Endothelial cell of umbilical vein (primary cell): ENCODE data around the gene UPB1. TPM values are rescaled to one million over a fixed set of nuclear protein-coding genes. Genes with fewer than 3 reads are reported as not detected.

ENCODE experiments used
- BruUV-seq: library from RNA; stranded (reverse); fragments of 400-500 nt; replicated peaks from 2 replicates; lab custom pipeline; 2021; lab: Mats Ljungman, UMichigan
- CTCF ChIA-PET: fragments of 300-600, 350-600 bp; sonication (Branson Sonifier 250); formaldehyde crosslinking; loops from one replicate; lab custom pipeline; 2021; ENCODE audit warnings: antibody characterized with exemption, inconsistent platforms; lab: Charles Lee
- POLR2A ChIA-PET: fragments of 300-600, 350-600 bp; sonication (Branson Sonifier 250); formaldehyde crosslinking; loops from one replicate; lab custom pipeline; 2021; ENCODE audit warnings: antibody characterized with exemption, inconsistent platforms; lab: Charles Lee
- DNase-seq: peaks from one replicate; pipeline ENCODE4 v3.0.0-alpha.2; 2011; ENCODE audit warnings: low read depth, low spot score
- FAIRE-seq: peaks from 2 replicates; lab custom pipeline; 2011; peaks lifted over from hg19 to GRCh38; lab: Jason Lieb, UNC
- H2AFZ ChIP-seq: 2 replicates; pipeline ENCODE4 v1.6.0; 2012; ENCODE audit warnings: low read depth, low read length, control low read depth, inconsistent platforms
- H3K27ac ChIP-seq: 2 replicates; pipeline ENCODE4 v1.5.1; 2011; ENCODE audit warnings: low read depth, mild to moderate bottlenecking, control low read depth, low read length, moderate library complexity; ENCODE audit not compliant: insufficient read depth
- H3K27me3 ChIP-seq, 2 experiments: 2 replicates each; pipeline versions ENCODE4 v1.6.0 to v1.6.1; 2011; ENCODE audit warnings: low read length in 2 of 2, mixed read lengths in 1 of 2; ENCODE audit not compliant: control insufficient read depth in 2 of 2, insufficient read depth in 2 of 2
- H3K36me3 ChIP-seq, 2 experiments: 2 replicates in 1 of 2; 3 replicates in 1 of 2; pipeline ENCODE4 v1.5.1; 2011; ENCODE audit warnings: low read length in 2 of 2, mild to moderate bottlenecking in 1 of 2, moderate library complexity in 1 of 2; ENCODE audit not compliant: control insufficient read depth in 2 of 2, insufficient read depth in 2 of 2; ENCODE audit errors: extremely low read depth in 1 of 2
- H3K4me1 ChIP-seq: 3 replicates; pipeline ENCODE4 v1.5.1; 2011; ENCODE audit warnings: mild to moderate bottlenecking, low read length; ENCODE audit not compliant: control insufficient read depth, insufficient read depth; ENCODE audit errors: extremely low read depth
- H3K4me2 ChIP-seq: 2 replicates; pipeline ENCODE4 v1.6.1; 2011; ENCODE audit warnings: low read length, control low read depth, mixed read lengths; ENCODE audit not compliant: insufficient read depth
- H3K4me3 ChIP-seq, 3 experiments: fragments of 200-600 bp in 1 of 3; sonication (generic), shearing (Covaris generic) in 1 of 3; replicated peaks in 1 of 3; 2 replicates each; pipeline ENCODE4 v1.5.1; 2011 to 2016; ENCODE audit warnings: control low read depth in 3 of 3, low read length in 3 of 3, mild to moderate bottlenecking in 2 of 3, inconsistent platforms in 1 of 3, low read depth in 1 of 3, moderate library complexity in 1 of 3; ENCODE audit not compliant: insufficient read depth in 1 of 3
- H3K79me2 ChIP-seq: 2 replicates; pipeline ENCODE4 v1.6.0; 2012; ENCODE audit warnings: low read length, inconsistent platforms; ENCODE audit not compliant: control insufficient read depth, insufficient read depth
- H3K9ac ChIP-seq: replicated peaks from 2 replicates; pipeline ENCODE3; 2011; ENCODE audit warnings: low read length, control low read depth; ENCODE audit not compliant: insufficient read depth; ENCODE audit errors: extremely low read depth
- H3K9me1 ChIP-seq: replicated peaks from 3 replicates; pipeline ENCODE4 v1.6.0; 2011; ENCODE audit warnings: mild to moderate bottlenecking, low read length; ENCODE audit not compliant: control insufficient read depth, insufficient read depth; ENCODE audit errors: extremely low read depth
- H3K9me3 ChIP-seq: replicated peaks from 2 replicates; pipeline ENCODE4 v1.5.1; 2012; ENCODE audit warnings: low read length, inconsistent platforms; ENCODE audit not compliant: control insufficient read depth, insufficient read depth
- H4K20me1 ChIP-seq: replicated peaks from 2 replicates; pipeline ENCODE3; 2011; ENCODE audit warnings: mild to moderate bottlenecking, low read length; ENCODE audit not compliant: control insufficient read depth, insufficient read depth; ENCODE audit errors: extremely low read depth
- EZH2 ChIP-seq: IDR thresholded peaks from 2 replicates; pipeline ENCODE4 v1.6.1; 2012; ENCODE audit warnings: borderline replicate concordance, low read depth, mild to moderate bottlenecking, moderate library complexity, low read length, inconsistent platforms; ENCODE audit not compliant: severe bottlenecking
- FOS ChIP-seq: IDR thresholded peaks from 2 replicates; pipeline ENCODE4 v1.6.1; 2011; ENCODE audit warnings: mild to moderate bottlenecking, low read length, moderate library complexity, borderline replicate concordance; ENCODE audit not compliant: insufficient read depth
- JUN ChIP-seq: IDR thresholded peaks from 2 replicates; pipeline ENCODE4 v1.6.1; 2011; ENCODE audit warnings: borderline replicate concordance, low read depth; ENCODE audit not compliant: insufficient read length, insufficient read depth
- POLR2A ChIP-seq: IDR thresholded peaks from 2 replicates; pipeline ENCODE4 v1.6.1; 2012; ENCODE audit warnings: low read depth, mild to moderate bottlenecking, control low read depth, low read length
- POLR2AphosphoS5 ChIP-seq: IDR thresholded peaks from 2 replicates; pipeline ENCODE4 v1.6.1; 2012; ENCODE audit warnings: low read depth, mild to moderate bottlenecking, control low read depth, low read length, moderate library complexity; ENCODE audit not compliant: insufficient read depth
- dilution Hi-C: fragments of 300-500 bp; cut with MboI; formaldehyde crosslinking; loops from one replicate; pipeline ENCODE4 v1.15.0; 2019; ENCODE audit warnings: low sequenced_read_pairs; ENCODE audit not compliant: extremely low pct_ligation_motif_present
- intact Hi-C: fragments of 100-400 bp; cut with micrococcal nuclease; formaldehyde crosslinking; loops from one replicate; pipeline ENCODE4 v1.10.0; 2022
- polyA plus RNA-seq, 4 experiments: library from polyadenylated mRNA; depleted of rRNA in 3 of 4; stranded (reverse) in 3 of 4; unstranded in 1 of 4; fragments of >200 nt; gene quantifications; 2 replicates each; pipeline versions ENCODE4 v1.2.1 to v1.2.3, GENCODE V29; 2011 to 2012; ENCODE audit warnings: missing spikeins in 1 of 4
- total RNA-seq: library from RNA; stranded (reverse); gene quantifications from 2 replicates; pipeline ENCODE4 v1.2.3, GENCODE V29; 2021

UPB1 gene
- total and polyA plus RNA-seq, 2 donors (not counting 3 experiments of a cell fraction or from before 2014, with no cell fraction given) = 0.30 to 0.80 TPM

- Histone ChIP-seq H3K4me1 (peaks cover 24% of the 10 kb centered on the region), H3K9me3 (no peaks in the 10 kb centered on the region), H4K20me1 (no peaks in the 10 kb centered on the region), H3K9me1 (no peaks in the 10 kb centered on the region), H3K27ac (peak overlapping the region; percentile 54), H3K4me2 (peak overlapping the region; percentile 86), H3K27me3 (no peaks in the 10 kb centered on the region), H3K79me2 (peaks cover 76% of the 10 kb centered on the region), H2AFZ (no peak overlapping the region), H3K36me3 (peaks cover 7 to 15% of the 10 kb centered on the region in 2 experiments), H3K4me3 (peak overlapping the region; percentile 51 to 87 (median 64)), H3K9ac (peak overlapping the region; percentile 70)
- BruUV-seq = no TSS peak
- ChIA-PET CTCF (no interaction called here), POLR2A (no interaction called here)
- DNase-seq (no peak), FAIRE-seq (no peak)
- intact Hi-C loops (no loop called here), dilution Hi-C loops (no loop called here)
- no peak for TF ChIP-seq EZH2
- no peak for TF ChIP-seq JUN
Measured at GRCh38 chr22:24553597-24554312, 58.6 kb downstream of the UPB1 start.

- dilution Hi-C loops (no loop called here), intact Hi-C loops (no loop called here)
- H3K4me1 ChIP-seq = peaks cover 24% of the 10 kb centered on the region
- TF ChIP-seq POLR2AphosphoS5 = peak; percentile 60
- peak; percentile 69 for TF ChIP-seq POLR2A
- TF ChIP-seq JUN = no peak
- TF ChIP-seq FOS = no peak
- H3K4me3 ChIP-seq = peak within 1 kb of the TSS; percentile 71 to 90 (median 87)
- TSS peak; percentile 37 for BruUV-seq
- peak; percentile 53 for DNase-seq
- peak within 1 kb of the TSS; percentile 93 for H2AFZ ChIP-seq
- peak within 1 kb of the TSS; percentile 96 for H3K27ac ChIP-seq
- no peaks in the 10 kb centered on the region for H3K27me3 ChIP-seq
- peak within 1 kb of the TSS; percentile 99 for H3K4me2 ChIP-seq
- H3K79me2 ChIP-seq = peaks cover 81% of the 10 kb centered on the region
- peak; percentile 47 for FAIRE-seq
- H3K9me1 ChIP-seq = no peaks in the 10 kb centered on the region
- ChIA-PET POLR2A (no interaction called here), CTCF (interaction anchor here (1.0 kb wide), 1 partner anchor 380 kb away, joined by 3 read pairs; no protein-coding TSS in a partner anchor)
- H3K36me3 ChIP-seq = peaks cover 8 to 21% of the 10 kb centered on the region in 2 experiments
- H4K20me1 ChIP-seq = no peaks in the 10 kb centered on the region
- peak within 1 kb of the TSS; percentile 97 for H3K9ac ChIP-seq
- H3K9me3 ChIP-seq = no peaks in the 10 kb centered on the region
Measured at GRCh38 chr22:24554313-24555164, 59.4 kb downstream of the UPB1 start, which contains the start of gene GUCD1. TSS of gene GUCD1 (minus strand) at chr22:24555138. CDS start at chr22:24554991, 147 bp downstream.
